SU-DHL-6 (cell line): ENCODE data around the gene CYP2A6.
"Not testable (repeated sequence)": the region's sequence is repeated elsewhere in the genome, so short reads cannot be mapped to it uniquely, and the experiment has no call there.

Experiments
- H2AFZ ChIP-seq: fragments of 200-600 bp; sonication (generic); 2 replicates; pipeline ENCODE4 v1.6.1; 2014; ENCODE audit warnings: low read depth, mild to moderate bottlenecking, moderate library complexity, mixed read lengths, antibody characterized with exemption, low read length; ENCODE audit not compliant: severe bottlenecking
- H3F3A ChIP-seq: fragments of 200-600 bp; shearing (Covaris generic); 2 replicates; pipeline ENCODE4 v1.6.0; 2016; ENCODE audit warnings: antibody characterized with exemption, mild to moderate bottlenecking; ENCODE audit not compliant: insufficient read depth
- H3K27ac ChIP-seq: fragments of 200-600 bp; sonication (generic); 2 replicates; pipeline ENCODE4 v1.5.1; 2016; ENCODE audit warnings: low read depth, mild to moderate bottlenecking, low read length, moderate library complexity, mixed read lengths
- H3K27me3 ChIP-seq: fragments of 200-600 bp; sonication (generic), shearing (Covaris generic); 2 replicates; pipeline ENCODE4 v1.6.0; 2014; ENCODE audit warnings: mild to moderate bottlenecking, low read length
- H3K36me3 ChIP-seq: fragments of 200-600 bp; sonication (generic); 2 replicates; pipeline ENCODE4 v1.6.1; 2014; ENCODE audit warnings: mild to moderate bottlenecking, low read length, mixed read lengths
- H3K4me2 ChIP-seq: fragments of 300-600, 200-600 bp; shearing (Covaris generic), sonication (generic); 2 replicates; pipeline ENCODE4 v1.6.0; 2014; ENCODE audit warnings: low read length, low read depth, mild to moderate bottlenecking; ENCODE audit not compliant: poor library complexity, severe bottlenecking
- H3K4me3 ChIP-seq: fragments of 200-600 bp; sonication (generic); 2 replicates; pipeline ENCODE4 v1.5.1; 2014; ENCODE audit warnings: antibody characterized with exemption, low read length, mild to moderate bottlenecking, mixed read lengths; ENCODE audit not compliant: insufficient read depth, poor library complexity, severe bottlenecking
- H3K79me2 ChIP-seq: fragments of 200-600 bp; sonication (generic); 2 replicates; pipeline ENCODE4 v1.6.1; 2014; ENCODE audit warnings: mild to moderate bottlenecking, low read length, moderate library complexity; ENCODE audit not compliant: insufficient read depth
- H3K9ac ChIP-seq: fragments of 200-600 bp; sonication (generic); 2 replicates; pipeline ENCODE4 v1.7.0; 2014; ENCODE audit warnings: mild to moderate bottlenecking, low read length
- H3K9me2 ChIP-seq: fragments of 200-600 bp; sonication (generic); replicated peaks from 2 replicates; pipeline ENCODE4 v1.6.1; 2014; ENCODE audit warnings: low read length; ENCODE audit not compliant: insufficient read depth
- H3K9me3 ChIP-seq: fragments of 200-600 bp; sonication (generic); 2 replicates; pipeline ENCODE4 v1.6.1; 2014; ENCODE audit warnings: low read length, mixed read lengths; ENCODE audit not compliant: insufficient read depth
- H4K20me1 ChIP-seq: fragments of 200-600 bp; sonication (generic); 2 replicates; pipeline ENCODE4 v1.6.1; 2014; ENCODE audit warnings: low read depth, mild to moderate bottlenecking, antibody characterized with exemption, low read length, moderate library complexity, mixed read lengths
- EZH2phosphoT487 ChIP-seq: fragments of 200-600 bp; sonication (generic), shearing (Covaris generic); conservative IDR thresholded peaks from 2 replicates; pipeline ENCODE4 v1.6.1; 2018; ENCODE audit warnings: mild to moderate bottlenecking, antibody characterized with exemption, low read length, moderate library complexity, mixed read lengths
- TF ChIP-seq, protein P1 (sequence below): fragments of 200-600 bp; sonication (generic); IDR thresholded peaks from one replicate; pipeline ENCODE4 v1.5.1; 2017; ENCODE audit warnings: antibody characterized with exemption, mild to moderate bottlenecking, low read length, moderate library complexity; ENCODE audit not compliant: insufficient read depth, poor library complexity, severe bottlenecking

Gene CYP2A6, protein sequence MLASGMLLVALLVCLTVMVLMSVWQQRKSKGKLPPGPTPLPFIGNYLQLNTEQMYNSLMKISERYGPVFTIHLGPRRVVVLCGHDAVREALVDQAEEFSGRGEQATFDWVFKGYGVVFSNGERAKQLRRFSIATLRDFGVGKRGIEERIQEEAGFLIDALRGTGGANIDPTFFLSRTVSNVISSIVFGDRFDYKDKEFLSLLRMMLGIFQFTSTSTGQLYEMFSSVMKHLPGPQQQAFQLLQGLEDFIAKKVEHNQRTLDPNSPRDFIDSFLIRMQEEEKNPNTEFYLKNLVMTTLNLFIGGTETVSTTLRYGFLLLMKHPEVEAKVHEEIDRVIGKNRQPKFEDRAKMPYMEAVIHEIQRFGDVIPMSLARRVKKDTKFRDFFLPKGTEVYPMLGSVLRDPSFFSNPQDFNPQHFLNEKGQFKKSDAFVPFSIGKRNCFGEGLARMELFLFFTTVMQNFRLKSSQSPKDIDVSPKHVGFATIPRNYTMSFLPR

DNA sequence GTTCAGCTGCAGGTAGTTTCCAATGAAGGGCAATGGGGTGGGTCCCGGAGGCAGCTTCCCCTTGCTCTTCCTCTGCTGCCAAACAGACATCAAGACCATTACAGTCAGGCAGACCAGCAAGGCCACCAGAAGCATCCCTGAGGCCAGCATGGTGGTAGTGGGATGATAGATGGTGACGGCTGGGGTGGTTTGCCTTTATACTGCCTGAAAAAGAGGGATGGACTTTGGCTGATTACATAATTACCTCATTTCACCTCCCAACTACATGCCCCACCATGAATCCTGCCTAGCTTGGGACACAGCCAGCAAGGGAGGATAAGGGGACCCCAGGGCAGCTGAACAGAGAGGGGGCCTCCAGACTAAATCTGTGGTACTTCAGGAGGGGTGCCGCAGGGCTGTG is at the start of gene CYP2A6:
TSS of gene CYP2A6 (minus strand) at position 171 of the 400 bp plus-strand sequence. CDS start at position 150, 21 bp downstream.
- not testable (repeated sequence) for H2AFZ ChIP-seq, H3K4me3 ChIP-seq, H3K9me2 ChIP-seq, H3K9me3 ChIP-seq, H3K27me3 ChIP-seq, H3F3A ChIP-seq, H3K9ac ChIP-seq, H4K20me1 ChIP-seq, H3K4me2 ChIP-seq, H3K79me2 ChIP-seq, H3K36me3 ChIP-seq, H3K27ac ChIP-seq

DNA sequence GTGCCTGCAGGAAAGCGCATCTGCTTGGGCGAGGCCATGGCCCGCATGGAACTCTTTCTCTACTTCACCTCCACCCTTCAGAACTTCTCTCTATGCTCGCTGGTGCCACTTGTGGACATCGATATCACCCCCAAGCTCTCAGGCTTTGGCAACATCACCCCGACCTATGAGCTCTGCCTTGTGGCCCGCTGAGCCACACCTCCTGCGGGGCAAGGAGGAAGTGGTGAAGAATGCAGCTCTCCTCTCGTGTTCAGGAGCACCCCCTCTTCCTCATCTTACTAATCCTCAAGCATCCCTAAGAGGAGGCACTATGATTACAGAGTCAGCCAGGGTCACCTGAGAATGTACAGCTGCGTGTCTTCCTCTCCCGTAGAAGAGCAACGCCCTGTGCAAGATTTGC is 49.7 kb upstream of the CYP2A6 start:
- not testable (repeated sequence) for H3K79me2 ChIP-seq, H3K27ac ChIP-seq, H3K4me3 ChIP-seq, H3K4me2 ChIP-seq, H3K27me3 ChIP-seq, H3K36me3 ChIP-seq, H3K9me3 ChIP-seq, H3K9me2 ChIP-seq, H3F3A ChIP-seq, H3K9ac ChIP-seq, H4K20me1 ChIP-seq, H2AFZ ChIP-seq

DNA sequence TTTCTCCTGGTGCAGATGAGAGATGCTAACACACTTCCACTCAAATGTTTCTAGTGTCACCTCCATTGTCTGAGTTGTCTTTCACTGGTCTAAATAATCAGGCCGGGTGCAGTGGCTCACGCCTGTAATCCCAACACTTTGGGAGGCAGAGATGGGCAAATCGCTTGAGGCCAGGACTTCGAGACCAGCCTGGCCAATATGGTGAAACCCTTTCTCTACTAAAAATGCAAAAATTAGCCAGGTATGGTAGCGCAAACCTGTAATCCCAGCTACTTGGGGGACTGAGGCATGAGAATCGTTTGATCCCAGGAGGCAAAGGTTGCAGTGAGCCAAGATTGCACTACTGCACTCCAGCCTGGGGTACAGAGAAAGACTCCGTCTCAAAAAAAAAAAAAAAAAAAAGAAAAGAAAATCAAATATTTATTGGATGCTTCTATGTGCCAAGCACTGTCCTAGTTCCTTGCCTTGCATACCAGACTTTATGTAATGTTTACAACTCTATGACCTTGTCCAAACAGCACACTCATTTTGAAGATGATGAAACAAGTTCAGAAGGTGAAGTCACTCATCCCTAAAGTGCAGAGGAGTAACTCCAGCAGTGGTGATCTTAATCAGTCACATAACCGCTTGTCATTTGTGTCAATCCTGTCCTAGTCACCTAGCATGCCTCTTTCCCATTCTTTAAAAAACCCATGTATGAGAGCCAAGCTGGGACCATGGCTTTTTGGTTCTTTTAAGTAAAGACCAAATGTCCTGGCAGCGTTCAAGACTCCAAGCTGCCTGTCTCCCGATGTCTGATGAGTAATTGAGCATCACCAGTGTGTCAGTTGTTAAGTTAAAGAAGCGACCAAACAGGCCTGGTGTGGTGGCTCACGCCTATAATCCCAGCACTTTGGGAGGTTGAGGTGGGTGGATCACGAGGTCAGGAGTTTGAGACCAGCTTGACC is 46.9 kb upstream of the CYP2A6 start:
- H3K27me3 ChIP-seq, H2AFZ ChIP-seq, H3K4me2 ChIP-seq, H3K9me3 ChIP-seq, H3K4me3 ChIP-seq, H4K20me1 ChIP-seq, H3K9me2 ChIP-seq, H3K9ac ChIP-seq, H3K27ac ChIP-seq, H3K36me3 ChIP-seq, H3F3A ChIP-seq, H3K79me2 ChIP-seq: not testable (repeated sequence)

DNA sequence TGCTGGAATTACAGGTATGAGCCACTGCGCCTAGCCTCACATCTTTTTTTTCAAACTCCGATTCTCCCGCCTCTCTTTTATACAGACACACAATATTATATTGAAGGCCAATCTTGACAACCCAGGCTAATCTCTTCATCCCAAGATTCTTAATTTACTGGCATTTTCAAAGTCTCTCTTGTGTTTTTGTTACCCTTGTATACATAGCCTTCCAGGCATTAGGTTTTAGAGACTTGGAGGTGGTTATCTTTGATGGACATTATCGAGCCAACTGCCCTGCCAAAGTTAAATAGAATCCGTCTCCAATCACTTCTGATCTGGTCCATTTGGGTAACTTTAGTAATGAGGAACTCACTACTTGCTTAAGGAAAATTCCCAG is 46.2 kb upstream of the CYP2A6 start:
- Histone ChIP-seq H3K27me3 (no peaks in the 10 kb centered on the region), H2AFZ (no peak overlapping the region), H3K4me2 (no peak overlapping the region), H3K79me2 (no peaks in the 10 kb centered on the region), H4K20me1 (no peaks in the 10 kb centered on the region), H3K9me3 (no peaks in the 10 kb centered on the region), H3K4me3 (no peak overlapping the region), H3K36me3 (no peaks in the 10 kb centered on the region), H3K9ac (no peak overlapping the region), H3K27ac (no peak overlapping the region), H3K9me2 (no peaks in the 10 kb centered on the region), H3F3A (no peaks in the 10 kb centered on the region)
- no peak for TF ChIP-seq EZH2phosphoT487
- TF ChIP-seq, protein P1, sequence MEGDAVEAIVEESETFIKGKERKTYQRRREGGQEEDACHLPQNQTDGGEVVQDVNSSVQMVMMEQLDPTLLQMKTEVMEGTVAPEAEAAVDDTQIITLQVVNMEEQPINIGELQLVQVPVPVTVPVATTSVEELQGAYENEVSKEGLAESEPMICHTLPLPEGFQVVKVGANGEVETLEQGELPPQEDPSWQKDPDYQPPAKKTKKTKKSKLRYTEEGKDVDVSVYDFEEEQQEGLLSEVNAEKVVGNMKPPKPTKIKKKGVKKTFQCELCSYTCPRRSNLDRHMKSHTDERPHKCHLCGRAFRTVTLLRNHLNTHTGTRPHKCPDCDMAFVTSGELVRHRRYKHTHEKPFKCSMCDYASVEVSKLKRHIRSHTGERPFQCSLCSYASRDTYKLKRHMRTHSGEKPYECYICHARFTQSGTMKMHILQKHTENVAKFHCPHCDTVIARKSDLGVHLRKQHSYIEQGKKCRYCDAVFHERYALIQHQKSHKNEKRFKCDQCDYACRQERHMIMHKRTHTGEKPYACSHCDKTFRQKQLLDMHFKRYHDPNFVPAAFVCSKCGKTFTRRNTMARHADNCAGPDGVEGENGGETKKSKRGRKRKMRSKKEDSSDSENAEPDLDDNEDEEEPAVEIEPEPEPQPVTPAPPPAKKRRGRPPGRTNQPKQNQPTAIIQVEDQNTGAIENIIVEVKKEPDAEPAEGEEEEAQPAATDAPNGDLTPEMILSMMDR: no peak
